ENCODE results near the gene ABCA10.
"Not testable (repeated sequence)": the region's sequence is repeated elsewhere in the genome, so short reads cannot be mapped to it uniquely, and the experiment has no call there.

ABCA10 gene

DNA sequence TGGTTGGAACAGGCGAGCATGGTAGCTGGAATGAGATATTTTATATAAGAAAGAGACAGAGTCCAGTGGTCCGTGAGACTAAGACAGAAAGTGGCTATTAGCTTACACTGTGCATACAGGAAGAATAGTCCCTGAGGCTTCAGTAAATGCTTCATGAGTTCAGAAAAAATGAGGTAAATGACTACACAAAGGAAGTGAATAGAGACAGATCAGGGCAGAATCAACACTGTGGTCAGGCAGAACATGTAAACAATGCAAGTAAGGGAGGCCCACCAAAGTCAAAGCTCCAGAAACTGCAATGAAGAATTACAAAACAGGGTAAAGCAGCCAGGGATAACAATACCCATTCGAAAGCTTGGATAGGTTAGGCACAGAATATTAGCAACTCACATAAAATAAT lies 4.8 kb downstream of the ABCA10 start:
- DNase-seq = no peak

DNA sequence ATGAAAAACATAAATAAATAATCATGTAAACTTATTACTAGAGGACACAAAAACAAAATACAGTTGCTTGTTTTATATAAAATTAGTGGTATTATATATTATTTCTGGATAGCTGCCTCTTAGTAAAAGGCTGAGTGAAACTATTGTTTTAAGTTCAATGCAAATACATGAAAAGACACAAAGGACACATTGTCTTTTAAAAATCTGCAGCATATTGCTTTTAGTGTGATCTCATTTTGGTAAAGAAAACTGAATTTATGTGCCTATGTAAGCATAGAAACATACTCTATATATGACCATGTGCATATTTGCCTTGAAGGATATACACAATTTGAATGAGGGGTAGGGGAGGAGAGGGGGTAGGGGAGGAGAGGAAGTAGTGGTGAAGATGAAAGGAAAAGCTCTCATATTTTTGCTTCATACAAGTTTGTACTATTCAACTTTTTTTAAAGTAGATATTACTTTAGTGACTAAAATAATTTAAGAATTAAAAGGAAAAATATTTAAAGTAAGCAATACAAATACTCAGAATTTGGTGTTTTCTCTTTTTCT lies 5.8 kb downstream of the ABCA10 start:
- no peak for DNase-seq

- no peak for DNase-seq
Measured at GRCh38 chr17:69220098-69220497, 8.5 kb downstream of the ABCA10 start.

DNA sequence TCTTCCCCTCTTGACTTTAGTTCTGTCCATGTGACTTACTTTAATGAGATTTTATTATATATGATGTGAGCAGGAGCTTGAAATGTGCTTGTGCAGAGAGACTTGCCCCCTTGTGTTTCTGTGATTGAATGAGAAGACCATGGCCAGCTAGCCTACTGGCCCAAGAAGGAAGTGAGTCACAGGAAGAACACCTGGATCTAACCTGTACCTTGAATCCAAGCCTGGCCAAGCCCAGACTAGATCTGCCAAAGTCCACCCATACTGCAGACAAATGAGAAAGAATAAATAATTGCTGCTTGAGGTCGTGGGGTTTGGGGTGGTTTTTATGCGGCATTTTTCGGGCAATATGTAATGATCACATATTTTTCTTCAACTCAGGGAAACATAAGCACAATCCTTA lies 9.6 kb downstream of the ABCA10 start:
- DNase-seq = no peak

- no peak for DNase-seq
Measured at GRCh38 chr17:69213059-69213813, 15.4 kb downstream of the ABCA10 start.

GRCh38 chr17:69208640-69209039 lies 20.0 kb downstream of the ABCA10 start:
- no peak for DNase-seq

- no peak for DNase-seq
Measured at GRCh38 chr17:69207151-69207550, 21.5 kb downstream of the ABCA10 start.

GRCh38 chr17:69198238-69198637 lies 30.4 kb downstream of the ABCA10 start:
- no peak for DNase-seq

- DNase-seq = not testable (repeated sequence)
Measured at GRCh38 chr17:69196105-69196653, 32.4 kb downstream of the ABCA10 start.

DNA sequence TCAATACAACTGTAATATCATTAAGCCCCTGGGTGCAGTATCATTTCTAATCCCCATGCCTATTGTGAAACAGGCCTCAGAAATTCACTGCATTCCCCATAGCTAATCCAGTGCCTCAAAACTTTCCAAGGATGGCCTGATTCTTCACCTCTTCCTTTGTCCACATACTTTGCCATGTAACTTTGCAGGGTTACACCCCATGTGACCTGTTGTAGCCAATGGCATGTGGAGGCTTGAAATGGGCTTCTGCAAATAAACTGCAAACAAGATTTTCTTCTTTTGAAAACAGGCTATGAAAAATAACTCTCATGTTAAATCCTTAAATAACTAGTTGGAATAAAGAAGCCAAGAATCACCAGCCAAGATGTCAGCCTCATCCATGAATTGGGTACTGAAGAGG lies 35.9 kb downstream of the ABCA10 start:
- no peak for DNase-seq

GRCh38 chr17:69188796-69189195 lies 39.8 kb downstream of the ABCA10 start:
- no peak for DNase-seq

- DNase-seq = no peak
Measured at GRCh38 chr17:69188064-69188463, 40.6 kb downstream of the ABCA10 start.

DNA sequence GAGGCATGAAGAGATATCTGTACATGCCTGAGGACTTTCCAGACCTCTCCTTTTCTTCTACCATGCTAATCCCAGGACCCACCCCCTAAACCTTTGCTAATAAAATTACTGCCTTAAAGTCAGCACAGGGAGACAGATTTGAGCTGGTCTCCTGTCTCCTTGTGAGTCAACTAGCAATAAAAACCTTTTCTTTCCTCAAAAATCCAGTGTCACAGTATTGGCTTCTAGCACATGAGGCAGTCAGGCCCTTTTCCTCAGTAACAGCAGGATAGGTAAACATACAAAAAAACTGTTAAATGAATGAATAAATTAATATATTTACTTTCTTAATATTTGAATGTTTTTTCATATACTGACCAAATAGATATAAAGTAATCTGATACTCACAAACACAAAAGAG lies 41.3 kb downstream of the ABCA10 start:
- DNase-seq = no peak

DNA sequence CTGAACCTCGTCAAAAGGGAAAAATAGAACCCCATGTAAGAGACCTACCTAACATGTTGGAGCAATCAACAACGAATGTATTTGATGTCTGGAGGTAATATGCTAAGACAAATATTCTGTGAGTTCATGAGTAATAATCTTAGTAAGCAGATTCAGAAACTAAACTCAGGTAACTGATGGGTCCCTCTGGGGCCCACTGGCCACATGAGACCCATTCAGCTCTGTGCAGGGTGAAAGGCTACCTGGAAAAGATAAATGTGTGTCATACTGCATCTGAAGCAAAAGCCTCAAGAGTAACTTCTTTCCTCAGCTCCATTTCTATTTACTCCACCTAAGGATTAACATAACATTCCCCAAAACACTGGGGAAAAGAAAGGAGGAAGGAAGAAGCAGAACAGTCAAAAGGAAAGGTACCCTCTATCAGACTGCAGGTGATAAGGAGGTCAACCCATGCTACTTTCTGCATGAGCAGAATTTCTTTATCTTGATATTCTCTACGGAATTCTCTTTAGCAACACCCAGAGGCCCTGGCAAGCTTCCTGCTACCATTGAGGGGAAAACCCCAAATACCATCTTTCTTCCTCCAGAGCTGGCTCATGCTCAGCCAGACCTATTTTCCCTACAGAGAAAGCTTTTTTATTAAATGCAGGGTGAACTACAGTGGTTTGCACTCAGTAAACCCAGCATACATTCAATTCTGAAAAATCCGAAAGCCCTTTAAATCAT lies 49.2 kb downstream of the ABCA10 start:
- DNase-seq = no peak

DNA sequence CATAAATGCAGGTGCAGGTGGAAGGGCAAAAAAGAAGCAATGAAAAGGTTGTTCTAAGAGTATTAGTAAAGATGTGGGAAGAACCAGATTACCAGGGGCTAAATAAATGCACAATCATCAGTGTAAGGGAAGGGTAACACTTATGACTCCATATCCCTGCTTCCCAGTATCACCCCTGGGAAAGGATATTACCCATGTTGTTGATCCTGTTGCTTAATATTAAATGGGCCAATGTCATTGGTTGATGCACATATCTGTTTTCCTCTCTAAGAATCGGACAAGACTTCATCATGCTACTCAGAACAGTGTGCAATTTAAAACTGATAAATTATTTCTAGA lies 52.2 kb downstream of the ABCA10 start:
- no peak for DNase-seq

GRCh38 chr17:69175625-69176456 lies 52.8 kb downstream of the ABCA10 start:
- DNase-seq = no peak

- DNase-seq = no peak
Measured at GRCh38 chr17:69175262-69175624, 53.4 kb downstream of the ABCA10 start.

DNA sequence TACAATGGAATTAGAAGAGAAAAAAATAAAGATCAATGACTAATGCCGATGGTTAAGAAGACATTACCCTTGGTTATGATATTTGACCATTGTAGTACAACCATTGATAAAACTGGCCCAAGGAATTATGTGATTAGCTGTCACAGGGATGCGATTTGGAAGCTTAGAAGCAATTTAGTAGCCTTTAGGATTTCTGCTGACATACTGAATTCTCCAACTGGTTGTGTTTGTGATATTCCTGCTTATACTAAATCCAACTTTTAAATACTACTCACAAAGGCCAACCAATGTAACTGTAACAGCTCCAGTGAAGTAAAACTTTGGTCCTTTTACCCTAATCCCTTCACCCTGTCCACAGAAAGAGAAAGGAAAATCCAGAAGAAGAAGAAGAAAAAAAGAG lies 55.5 kb downstream of the ABCA10 start:
- no peak for DNase-seq

GRCh38 chr17:69170377-69170776 lies 58.2 kb downstream of the ABCA10 start:
- DNase-seq = no peak

GRCh38 chr17:69168642-69169041 lies 60.0 kb downstream of the ABCA10 start:
- DNase-seq = not testable (repeated sequence)

GRCh38 chr17:69166957-69167356 lies 61.7 kb downstream of the ABCA10 start:
- DNase-seq = no peak

DNA sequence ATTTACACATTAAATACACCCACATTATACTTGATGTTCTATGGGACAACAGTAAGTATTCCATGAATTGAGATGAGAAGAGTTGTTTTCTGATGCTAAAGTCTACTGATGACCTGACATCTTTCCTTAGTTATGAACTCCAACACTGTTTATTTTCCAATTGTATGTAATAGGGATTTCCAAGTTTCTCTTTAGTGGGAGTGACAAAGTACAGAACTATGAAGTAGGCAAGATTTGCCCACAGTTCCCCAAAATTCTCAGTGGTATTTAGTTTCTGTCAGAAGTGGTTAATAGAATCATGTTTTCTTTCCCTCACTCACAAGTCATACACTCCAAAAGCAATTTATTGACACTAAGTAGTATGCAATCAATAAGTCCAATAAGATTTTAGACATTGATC lies 64.4 kb downstream of the ABCA10 start:
- DNase-seq = no peak

GRCh38 chr17:69159418-69159817 lies 69.2 kb downstream of the ABCA10 start:
- no peak for DNase-seq

Data from NCI-H510A treated with DMSO at 0.1 percent for 48 hours (cell line).